Measurements from ENCODE around the gene TUBB2A. TPM values are rescaled to one million over a fixed set of nuclear protein-coding genes. Genes with fewer than 3 reads are reported as not detected.

Gene TUBB2A
- total and polyA plus RNA-seq, 2 of the 13 experiments (the other 11 are each of a cell fraction or from before 2014, with no cell fraction given), result 35.3 to 106 TPM

DNA sequence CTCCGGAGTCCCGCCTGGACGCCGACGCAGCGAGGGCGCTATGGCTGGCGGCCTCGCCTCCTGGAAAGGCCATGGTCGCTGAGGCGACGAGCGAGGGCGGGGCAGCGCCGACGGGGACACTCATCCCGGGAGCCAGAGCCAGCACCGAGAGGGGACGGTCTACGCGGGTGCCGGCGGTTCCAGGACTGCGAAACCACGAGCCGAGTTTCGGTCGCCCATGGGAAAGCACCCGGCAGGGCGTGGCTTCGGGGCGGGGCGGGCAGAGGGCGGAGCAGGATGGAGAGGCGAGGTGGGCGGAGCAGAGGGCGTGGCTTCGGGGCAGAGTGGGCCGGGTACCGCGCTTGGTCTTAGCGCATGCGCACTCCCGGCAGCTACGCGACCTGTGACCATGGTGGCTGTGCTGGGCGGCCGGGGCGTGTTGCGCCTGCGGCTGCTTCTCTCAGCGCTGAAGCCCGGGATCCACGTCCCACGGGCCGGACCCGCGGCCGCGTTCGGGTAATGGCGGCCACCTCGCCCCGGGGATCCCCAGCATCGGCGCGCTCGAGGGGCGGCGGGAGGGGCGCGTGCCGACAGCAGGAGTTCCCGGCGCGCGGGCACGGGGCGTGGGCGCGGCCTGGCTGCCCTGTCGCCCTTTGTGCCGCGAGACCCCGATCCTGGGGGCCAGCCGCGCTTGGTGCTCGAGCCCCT lies 38.8 kb downstream of the TUBB2A start, which contains the start of gene BPHL (continued):
- TF ChIP-seq ZNF780A (CRISPR knock-in tag; IDR thresholded peaks at IDR 0.05) (0 out of 2 replicates have a peak, but pooled peaks have one; percentile 59), FOXP4 (CRISPR knock-in tag; IDR thresholded peaks at IDR 0.05) (peak; percentile 59), ZNF235 (CRISPR knock-in tag; IDR thresholded peaks at IDR 0.05; ENCODE audit: borderline replicate concordance) (no peak), MEF2D (CRISPR knock-in tag; IDR thresholded peaks at IDR 0.05) (peak; percentile 83), ZBTB38 (CRISPR knock-in tag; IDR thresholded peaks at IDR 0.05) (peak; percentile 96), ZNF614 (CRISPR knock-in tag; IDR thresholded peaks at IDR 0.05; ENCODE audit: borderline replicate concordance) (peak; percentile 92; the same call in 1 of the 2 replicates), SMAD3 (CRISPR knock-in tag; IDR thresholded peaks at IDR 0.05) (peak; percentile 83), ZNF607 (CRISPR knock-in tag; IDR thresholded peaks at IDR 0.05; ENCODE audit: borderline replicate concordance) (peak; percentile 96; the same call in 1 of the 2 replicates), ZNF543 (CRISPR knock-in tag; IDR thresholded peaks at IDR 0.05) (peak; percentile 94), SRY (CRISPR knock-in tag; IDR thresholded peaks at IDR 0.05) (peak; percentile 96), SSRP1 (CRISPR knock-in tag; IDR thresholded peaks at IDR 0.05) (no peak), THAP8 (CRISPR knock-in tag; IDR thresholded peaks at IDR 0.05; ENCODE audit: borderline replicate concordance) (peak; percentile 74; the same call in 1 of the 2 replicates), PAWR (CRISPR knock-in tag; IDR thresholded peaks at IDR 0.05; ENCODE audit: borderline replicate concordance) (peak; percentile 96; the same call in 1 of the 2 replicates), IRX3 (CRISPR knock-in tag; IDR thresholded peaks at IDR 0.05; ENCODE audit: borderline replicate concordance, low read depth) (peak; percentile 82; the same call in 1 of the 2 replicates), EP300 (IDR thresholded peaks at IDR 0.05; ENCODE audit: low read depth in 2 of 2, low read length in 2 of 2) (no peak), EP300 (CRISPR knock-in tag; IDR thresholded peaks at IDR 0.05; ENCODE audit: borderline replicate concordance) (0 out of 2 replicates have a peak, but pooled peaks have one; percentile 0), HNF4A (CRISPR knock-in tag; IDR thresholded peaks at IDR 0.05) (peak; percentile 44)
- TF ChIP-seq, protein P1, sequence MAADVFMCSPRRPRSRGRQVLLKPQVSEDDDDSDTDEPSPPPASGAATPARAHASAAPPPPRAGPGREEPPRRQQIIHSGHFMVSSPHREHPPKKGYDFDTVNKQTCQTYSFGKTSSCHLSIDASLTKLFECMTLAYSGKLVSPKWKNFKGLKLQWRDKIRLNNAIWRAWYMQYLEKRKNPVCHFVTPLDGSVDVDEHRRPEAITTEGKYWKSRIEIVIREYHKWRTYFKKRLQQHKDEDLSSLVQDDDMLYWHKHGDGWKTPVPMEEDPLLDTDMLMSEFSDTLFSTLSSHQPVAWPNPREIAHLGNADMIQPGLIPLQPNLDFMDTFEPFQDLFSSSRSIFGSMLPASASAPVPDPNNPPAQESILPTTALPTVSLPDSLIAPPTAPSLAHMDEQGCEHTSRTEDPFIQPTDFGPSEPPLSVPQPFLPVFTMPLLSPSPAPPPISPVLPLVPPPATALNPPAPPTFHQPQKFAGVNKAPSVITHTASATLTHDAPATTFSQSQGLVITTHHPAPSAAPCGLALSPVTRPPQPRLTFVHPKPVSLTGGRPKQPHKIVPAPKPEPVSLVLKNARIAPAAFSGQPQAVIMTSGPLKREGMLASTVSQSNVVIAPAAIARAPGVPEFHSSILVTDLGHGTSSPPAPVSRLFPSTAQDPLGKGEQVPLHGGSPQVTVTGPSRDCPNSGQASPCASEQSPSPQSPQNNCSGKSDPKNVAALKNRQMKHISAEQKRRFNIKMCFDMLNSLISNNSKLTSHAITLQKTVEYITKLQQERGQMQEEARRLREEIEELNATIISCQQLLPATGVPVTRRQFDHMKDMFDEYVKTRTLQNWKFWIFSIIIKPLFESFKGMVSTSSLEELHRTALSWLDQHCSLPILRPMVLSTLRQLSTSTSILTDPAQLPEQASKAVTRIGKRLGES (CRISPR knock-in tag; IDR thresholded peaks at IDR 0.05; ENCODE audit: borderline replicate concordance), result peak; percentile 30; the same call in 1 of the 2 replicates
- TF ChIP-seq, protein P2, sequence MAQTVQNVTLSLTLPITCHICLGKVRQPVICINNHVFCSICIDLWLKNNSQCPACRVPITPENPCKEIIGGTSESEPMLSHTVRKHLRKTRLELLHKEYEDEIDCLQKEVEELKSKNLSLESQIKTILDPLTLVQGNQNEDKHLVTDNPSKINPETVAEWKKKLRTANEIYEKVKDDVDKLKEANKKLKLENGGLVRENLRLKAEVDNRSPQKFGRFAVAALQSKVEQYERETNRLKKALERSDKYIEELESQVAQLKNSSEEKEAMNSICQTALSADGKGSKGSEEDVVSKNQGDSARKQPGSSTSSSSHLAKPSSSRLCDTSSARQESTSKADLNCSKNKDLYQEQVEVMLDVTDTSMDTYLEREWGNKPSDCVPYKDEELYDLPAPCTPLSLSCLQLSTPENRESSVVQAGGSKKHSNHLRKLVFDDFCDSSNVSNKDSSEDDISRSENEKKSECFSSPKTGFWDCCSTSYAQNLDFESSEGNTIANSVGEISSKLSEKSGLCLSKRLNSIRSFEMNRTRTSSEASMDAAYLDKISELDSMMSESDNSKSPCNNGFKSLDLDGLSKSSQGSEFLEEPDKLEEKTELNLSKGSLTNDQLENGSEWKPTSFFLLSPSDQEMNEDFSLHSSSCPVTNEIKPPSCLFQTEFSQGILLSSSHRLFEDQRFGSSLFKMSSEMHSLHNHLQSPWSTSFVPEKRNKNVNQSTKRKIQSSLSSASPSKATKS (CRISPR knock-in tag; IDR thresholded peaks at IDR 0.05), result no peak
- TF ChIP-seq, protein P3, sequence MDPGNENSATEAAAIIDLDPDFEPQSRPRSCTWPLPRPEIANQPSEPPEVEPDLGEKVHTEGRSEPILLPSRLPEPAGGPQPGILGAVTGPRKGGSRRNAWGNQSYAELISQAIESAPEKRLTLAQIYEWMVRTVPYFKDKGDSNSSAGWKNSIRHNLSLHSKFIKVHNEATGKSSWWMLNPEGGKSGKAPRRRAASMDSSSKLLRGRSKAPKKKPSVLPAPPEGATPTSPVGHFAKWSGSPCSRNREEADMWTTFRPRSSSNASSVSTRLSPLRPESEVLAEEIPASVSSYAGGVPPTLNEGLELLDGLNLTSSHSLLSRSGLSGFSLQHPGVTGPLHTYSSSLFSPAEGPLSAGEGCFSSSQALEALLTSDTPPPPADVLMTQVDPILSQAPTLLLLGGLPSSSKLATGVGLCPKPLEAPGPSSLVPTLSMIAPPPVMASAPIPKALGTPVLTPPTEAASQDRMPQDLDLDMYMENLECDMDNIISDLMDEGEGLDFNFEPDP (CRISPR knock-in tag; conservative IDR thresholded peaks at IDR 0.05), result no peak

Measured in HepG2 (cell line).